Stimulated activated CD8-positive, alpha-beta memory T cell treated with anti-CD3 and anti-CD28 coated beads, Interleukin-7, amount 100 ng/mL, for 24 hours (primary cell): Measurements from ENCODE around the gene DIPK1A.
A peak's percentile ranks its signal among the peaks of the same experiment; 100 is the strongest.
"Not testable (repeated sequence)": the region's sequence is repeated elsewhere in the genome, so short reads cannot be mapped to it uniquely, and the experiment has no call there.

ENCODE experiments used
- DNase-seq: peaks from one replicate; pipeline ENCODE4 v3.0.0-alpha.2; 2020; ENCODE audit warnings: low read depth

DIPK1A gene

DNA sequence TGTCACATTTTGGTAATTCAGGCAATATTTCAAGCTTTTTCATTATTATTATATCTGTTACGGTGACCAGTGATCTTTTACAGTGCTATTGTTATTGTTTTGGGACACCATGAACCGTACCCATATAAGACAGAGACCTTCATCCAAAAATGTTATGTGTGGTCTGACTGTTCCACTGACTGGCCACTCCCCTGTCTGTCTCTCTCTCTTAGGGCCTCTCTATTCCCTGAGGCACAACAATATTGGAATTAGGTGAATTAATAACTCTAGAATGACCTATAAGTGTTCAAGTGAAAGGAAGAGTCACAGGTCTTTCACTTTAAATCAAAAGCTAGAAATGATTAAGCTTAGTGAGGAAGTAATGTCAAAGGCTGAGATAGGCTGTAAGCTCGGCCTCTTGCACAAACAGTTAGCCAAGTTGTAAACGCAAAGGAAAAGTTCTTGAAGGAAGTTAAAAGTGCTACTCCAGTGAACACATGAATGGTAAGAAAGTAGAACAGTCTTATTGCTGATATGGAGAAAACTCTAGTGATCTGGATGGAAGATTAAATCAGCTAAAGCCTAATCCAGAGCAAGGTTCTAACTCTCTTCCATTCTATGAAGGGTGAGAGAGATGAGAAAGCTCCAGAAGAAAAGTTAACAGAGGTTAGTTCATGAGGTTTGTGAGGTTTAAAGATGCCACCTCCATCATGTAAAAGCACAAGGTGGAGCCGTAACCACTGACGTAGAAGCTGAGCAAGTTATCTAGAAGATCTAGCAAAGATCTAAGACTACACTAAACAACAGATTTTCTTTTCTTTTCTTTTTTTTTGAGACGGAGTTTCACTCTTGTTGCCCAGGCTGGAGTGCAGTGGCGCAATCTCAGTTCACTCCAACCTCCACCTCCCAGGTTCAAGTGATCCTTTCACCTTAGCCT, 19.7 kb upstream of the DIPK1A start:
- DNase-seq, result no peak

DNA sequence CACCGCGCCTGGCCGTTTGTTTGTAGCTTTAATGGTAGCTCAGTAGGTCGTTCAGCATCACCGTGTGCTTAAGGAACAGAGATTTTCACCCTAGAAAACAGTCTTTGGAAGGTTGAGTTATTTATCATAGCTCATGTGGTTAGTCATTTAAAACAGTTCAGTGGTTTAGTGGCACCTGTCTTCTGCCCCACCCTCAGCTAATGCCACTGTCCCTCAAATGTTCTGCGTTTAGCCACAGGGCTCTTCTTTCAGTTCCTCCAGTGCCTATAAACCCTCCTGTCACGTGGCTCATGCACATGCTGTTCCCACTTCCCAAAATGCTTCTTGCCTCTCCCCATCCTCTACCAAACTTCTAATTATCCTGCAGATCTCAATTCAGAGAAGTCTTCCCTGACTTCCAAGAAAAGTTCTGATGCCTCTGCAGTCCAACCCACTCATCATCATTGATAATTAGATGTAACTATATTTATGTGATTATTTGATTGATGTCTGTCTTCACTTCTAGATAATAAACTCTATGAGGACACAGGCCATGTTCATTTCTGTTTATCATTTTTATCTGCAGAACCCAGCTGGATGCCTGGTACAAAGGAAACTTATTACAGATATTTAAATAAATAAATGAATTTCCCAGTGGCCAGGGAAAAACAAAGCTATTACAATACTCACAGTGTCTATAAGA, 14.4 kb upstream of the DIPK1A start:
- DNase-seq, result no peak

DNA sequence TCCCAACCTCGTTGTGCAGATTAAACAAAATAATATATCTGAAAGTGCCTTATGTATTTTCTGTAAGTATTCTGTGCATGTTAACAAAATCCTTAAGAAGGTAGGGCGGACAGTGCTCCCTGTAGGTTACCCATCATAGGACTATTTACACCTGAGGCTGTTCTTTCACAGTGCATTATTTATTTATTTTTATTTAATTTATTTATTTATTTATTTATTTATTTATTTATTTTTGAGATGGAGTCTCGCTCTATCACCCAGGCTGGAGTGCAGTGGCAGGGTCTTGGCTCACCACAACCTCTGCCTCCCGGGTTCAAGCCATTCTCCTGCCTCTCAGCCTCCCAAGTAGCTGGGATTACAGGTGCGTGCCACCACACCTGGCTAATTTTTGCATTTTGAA, 12.8 kb upstream of the DIPK1A start:
- DNase-seq, result not testable (repeated sequence)

DNA sequence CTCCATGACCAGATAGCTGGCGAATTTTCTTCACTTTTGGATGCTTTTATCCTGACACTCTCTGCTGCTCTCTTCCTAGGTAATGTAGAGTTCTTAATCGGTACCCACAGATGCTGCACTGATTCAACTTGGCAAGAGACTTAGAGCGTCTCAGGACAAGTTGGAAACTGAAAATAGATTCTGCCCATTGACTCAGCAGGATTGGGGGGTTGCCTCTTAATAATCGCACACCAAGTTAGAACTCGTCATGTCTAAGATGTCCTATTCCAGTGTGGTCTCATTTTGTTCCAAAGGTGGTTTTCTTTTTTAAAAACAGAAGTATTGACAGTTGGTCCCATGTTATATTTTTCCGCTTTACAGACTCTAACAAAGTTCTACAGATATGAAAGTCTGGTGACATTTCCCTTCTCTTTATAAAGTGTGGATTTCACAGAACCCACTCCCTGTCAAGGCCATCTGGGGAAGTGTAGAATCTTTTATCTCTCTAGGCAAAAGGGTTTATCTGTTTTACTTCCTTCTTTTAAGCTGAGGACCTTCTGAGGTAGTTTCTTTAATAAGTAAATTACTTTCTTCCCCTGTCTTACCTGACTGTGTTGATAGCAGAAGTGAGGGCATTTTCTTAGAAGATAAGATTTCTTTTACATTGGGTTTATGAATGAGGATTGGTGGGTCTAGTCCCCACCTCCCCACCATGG, 12.1 kb upstream of the DIPK1A start:
- no peak for DNase-seq

DNA sequence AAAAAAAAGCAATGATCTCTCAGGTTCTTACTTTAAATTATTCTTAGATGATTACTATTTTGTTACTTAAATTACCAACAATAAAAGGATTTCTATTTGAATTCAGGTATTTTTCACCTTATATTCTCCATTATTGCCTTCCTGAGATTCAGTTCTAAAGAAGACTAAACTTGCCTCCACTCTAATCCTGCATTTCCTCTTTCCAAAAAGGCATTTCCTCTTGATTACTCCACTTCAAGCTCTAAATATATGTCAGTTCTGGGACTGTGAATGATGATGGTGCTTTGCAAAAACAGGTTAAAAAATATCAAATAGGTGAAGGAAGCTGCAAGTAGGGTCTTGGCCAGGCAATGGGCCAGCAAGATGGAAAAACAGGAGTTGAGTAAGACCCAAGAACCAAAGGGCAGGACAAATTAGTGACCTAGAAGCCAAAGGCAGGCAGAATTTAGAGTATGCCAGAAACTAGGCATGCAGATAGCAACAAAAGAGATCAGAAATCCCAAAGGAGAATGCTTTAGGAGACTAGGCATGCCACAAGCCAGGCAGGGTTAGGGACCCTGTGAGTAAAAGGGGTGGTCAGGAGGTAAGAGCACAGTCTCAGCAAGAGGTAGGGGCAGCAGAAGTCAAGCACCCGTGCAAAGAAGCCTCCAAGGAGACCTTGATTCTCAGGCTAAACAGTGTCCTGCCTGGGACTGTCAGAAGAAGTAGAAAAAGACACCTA, 11.3 kb upstream of the DIPK1A start:
- DNase-seq, result no peak

DNA sequence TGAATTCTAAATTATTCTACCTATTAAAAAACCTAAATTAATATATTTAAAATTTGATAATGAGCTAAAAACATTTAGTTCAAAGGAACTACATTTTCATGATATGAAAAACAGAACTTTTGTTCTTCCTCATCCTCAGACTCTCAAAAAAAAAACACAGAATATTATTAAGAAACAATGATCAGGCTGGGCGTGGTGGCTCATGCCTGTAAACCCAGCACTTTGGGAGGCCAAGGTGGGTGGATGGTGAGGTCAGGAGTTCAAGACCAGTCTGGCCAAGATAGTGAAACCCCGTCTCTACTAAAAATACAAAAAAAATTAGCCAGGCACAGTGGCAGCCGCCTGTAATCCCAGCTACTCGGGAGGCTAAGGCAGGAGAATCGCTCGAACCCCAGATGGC, 10.7 kb upstream of the DIPK1A start:
- DNase-seq, result not testable (repeated sequence)

DNA sequence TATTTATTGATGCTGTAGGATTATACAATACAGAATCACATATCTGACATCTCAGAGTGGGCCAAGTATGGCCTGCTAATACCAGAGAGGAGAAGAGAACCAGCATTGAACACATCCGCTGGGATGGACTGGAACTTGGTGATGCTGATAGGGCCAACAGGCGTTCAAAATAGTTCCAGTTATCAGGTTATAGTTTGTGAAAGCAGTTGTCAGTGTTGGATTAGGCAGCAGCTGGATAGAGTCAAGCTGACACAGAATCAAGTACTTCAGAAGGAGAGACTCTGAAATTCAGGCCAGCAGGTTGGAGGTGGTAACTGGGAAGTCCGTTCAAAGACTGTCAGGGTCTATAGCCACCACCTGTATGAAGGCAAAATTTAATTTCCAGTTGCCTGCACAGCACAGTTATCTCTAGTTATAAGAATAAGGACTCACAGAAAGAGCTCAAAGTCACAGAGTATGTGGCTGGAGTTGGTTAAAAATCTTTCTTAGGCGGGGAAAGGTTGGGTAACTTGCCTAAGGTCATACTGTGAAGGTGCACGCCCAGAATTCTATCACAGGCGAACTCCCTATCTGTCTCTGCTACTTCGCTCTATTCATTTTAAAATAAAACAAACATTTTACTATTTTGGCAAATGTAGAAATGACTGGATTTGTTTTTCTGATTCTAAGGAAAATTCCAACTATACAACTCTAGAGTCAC, 9.9 kb upstream of the DIPK1A start:
- no peak for DNase-seq

DNA sequence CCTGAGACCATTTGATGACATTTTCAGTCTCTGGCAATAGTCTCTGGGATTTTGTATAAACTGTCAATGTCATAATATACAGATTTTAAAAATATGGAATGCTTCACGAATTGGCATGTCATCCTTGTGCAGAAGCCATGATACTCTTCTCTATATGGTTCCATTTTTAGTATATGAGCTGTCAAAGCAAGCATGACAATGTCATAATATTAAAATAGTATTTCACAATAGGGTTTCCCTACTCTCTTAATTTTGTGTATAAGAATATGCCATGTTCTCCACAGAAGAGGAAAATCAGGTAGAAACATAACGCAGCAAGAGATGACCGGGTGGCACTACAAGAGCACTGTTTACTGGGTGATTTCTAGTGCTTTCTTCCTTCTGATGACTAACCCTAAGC, 8.3 kb upstream of the DIPK1A start:
- no peak for DNase-seq

DNA sequence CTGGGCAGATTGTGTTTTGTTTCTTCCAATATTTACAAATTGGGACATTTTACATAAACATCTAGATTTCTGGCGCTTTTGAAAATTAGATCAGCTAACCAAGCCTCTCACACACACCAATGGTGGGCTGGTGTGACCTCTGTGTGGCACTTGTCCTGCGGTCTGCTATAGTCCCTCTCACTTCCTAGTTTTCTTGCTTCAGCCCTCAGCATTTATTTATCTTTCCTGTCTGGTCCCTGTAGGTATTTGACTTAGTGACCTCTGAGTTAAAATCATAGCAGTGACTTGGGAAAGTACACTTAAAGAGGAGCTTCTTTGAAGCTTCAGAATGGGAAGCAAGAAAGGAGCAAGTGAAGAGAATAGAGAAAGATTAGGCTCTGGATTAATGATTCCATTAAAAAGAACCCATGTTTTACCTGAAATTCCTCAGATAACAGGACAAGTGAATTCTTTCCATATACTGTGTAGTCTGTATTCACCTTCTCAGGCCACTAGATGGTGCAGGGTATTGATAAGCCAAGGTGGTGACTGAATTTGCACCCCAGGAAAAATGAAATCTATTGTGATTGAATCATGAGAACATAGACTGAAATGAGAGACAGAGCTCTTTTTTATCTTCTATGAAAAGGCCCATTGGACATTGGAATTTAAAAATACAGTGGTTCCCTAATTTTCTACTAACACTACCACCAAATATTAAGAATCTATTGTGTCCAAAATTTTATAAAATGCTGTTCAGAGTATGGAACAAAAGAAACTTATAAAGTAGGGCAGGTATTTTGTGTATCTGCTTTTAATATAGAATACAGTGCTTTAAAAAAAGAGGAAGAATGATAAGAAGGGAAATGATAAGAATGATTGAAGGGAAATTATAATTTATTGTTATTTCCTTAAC, 7.1 kb upstream of the DIPK1A start:
- DNase-seq, result no peak

DNA sequence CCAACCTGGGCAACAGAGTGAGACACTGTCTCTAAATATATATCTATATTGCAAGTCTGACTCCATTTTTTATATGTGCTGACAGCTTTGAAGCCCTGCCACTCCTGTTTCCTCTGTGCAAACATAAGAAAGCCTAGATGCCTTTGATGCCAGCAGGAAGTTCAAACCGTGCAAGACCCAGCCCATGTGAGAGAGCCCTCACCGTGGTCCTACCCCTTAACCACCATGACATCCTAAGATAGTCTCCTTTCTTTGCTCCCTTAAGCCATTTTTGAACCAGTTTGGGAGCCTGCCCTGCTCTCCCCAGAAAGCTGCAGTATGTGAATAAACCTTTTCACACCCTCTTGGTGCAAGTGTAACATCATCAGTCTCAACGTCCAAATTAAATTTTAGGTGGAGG, 3.7 kb upstream of the DIPK1A start:
- DNase-seq, result no peak

DNA sequence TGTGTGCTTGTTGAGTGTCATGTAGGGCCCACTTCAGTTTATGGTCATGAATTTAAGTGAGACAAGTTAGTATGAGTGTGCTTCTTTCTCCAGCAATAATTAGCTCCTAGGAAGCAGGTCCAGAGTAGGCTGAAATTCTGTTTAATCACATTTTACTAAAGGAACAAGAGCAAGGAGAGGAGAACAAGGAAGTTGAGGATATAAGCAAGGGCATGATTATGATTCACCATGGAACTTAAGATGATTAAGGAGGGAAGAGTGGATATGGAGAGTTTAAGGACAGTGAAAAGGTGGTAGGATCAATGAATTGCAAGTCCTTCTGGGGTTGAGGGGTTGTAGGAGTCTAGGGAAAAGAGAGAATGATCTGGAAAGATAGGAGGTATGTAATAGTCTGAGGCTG, 3.1 kb upstream of the DIPK1A start:
- no peak for DNase-seq

DNA sequence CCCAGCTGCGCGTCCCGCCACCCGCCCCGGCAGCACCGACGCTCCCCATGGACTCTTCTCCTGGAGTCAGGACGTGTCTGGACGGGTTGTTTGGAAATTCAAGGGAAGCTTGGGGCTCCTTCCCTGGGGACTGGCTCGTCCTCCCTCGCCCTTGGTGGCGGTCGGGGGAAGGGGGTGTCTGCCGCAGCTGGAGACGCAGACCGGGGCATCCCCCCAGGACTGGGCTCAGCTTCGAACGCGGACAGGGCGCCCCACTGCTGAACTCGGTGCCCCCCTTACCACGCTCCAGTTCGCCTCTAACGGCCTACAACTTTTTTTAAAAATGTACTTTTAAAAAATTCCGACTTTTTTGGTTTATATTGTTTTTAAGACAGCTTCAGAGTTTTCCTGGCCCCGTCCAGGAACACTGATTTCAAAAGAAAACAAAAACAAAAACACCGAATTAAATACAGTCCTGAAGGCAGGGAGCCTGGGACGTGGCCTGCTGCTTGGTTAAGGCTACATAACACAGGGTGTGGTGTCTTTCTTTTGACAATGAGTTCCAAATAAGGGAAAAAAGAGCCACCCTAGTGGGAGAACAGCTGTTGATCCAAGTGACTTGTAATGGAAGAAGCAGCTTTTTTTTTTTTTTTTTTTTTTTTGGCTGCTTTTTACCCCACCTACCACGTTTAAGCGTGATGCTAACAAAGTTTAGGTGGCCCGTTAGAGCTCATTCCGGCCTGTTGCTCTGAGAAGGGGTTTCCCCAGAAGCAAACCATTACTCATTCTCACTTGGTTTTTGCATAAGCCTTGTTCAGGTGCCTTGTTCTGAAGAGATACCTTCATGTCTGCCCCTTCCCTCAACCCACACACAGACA, 862 bp upstream of the DIPK1A start:
- DNase-seq, result no peak

DNA sequence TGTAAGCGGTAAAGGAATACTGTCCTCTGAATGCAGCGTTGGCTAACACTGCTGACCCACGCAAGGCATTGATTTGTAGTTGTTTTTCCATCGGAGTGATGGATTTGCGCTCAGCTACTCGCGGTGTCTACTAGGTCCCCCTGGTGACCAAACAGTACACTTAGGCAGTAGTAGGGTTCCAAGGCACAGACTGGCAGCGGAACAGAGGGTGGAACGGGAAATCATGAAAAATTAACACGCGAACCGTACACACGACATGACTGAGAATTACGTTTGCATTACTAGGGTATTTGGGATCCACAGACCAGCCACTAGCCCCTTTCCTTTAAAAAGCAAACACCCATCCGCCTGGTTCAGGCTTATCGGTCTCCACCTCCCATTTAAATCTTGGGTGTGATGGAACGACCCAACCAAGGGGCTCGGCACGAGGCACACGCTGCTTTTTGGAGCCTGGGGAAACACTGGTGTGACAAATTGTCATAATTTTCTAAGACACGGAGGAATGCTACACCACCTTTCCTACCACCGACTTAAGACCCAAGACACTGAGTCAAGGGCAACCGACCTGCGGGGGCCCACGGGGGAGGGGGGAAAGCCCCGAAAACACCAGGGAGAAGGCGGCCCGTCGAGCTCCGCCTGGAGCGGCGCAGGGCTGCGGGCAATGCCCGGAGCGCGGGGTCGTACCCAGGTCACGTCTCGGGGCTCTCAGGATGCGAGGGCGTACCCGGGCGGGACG, 699 bp downstream of the DIPK1A start:
- peak; percentile 29 for DNase-seq

DNA sequence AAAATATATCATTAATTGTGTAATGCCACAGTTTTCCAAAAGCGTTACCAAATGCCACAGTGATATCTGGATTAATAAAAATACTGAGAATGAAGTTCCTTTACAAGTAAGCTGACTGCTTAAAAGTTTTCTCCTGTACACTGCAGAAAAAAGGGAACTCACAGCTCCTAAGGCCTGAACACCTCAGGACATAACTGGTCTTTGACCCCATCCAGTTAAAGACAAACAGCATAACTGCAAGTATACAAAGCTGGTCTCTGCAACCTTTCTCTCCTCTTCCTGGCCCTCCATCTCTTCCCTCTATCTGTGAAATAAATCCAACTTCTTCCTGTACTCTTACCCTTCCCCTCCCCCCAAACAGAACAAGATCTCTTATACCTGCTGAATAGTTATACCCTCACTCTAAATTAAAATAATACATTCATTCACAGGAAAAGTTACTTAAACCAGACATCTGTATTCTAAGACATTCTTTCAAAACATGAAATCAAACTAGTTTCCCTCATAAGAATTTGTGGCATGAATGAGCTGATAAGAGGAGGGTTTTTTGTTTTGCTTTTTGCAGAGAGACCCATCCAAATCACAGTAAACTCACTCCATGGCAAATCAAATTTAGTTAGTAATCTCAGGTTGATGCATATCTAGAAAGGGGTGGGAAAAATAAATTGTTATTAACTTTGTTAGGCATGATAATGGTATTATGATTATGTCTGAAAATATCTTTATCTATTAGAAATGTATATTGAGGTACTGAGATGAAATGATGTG, 2.9 kb downstream of the DIPK1A start:
- no peak for DNase-seq

DNA sequence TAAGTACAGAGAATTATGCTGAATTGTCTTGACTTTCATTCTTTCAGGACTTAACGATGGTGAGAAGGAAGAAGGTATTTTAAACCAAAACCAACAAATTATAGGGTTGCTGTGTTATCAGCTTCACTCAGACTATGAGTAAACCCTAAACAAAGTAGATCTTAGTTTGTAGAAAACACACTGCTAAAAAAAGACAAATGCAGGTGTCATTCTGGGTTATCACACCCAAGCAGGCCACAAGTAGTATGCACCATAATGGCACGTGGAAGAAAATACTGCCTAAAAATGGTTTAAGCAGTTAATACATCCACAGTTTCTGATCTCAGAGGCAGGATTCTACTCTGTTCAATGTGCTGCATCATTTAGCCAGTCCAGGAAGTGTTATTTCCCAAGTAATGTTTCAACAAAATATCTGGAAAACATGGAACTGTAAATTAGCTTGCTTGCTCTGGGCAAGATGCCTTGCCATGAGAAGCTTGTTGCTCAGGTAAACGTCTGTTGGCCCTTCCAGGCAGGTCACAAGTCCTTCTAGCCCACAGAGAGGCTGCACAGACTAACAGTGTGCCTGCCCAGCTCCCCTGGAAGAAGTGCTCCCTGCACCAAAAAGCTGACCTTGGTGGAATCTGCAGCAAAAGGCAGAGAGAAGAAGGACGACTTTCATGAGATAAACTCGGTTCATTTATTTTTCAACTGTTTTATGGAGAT, 4.1 kb downstream of the DIPK1A start:
- DNase-seq, result no peak

DNA sequence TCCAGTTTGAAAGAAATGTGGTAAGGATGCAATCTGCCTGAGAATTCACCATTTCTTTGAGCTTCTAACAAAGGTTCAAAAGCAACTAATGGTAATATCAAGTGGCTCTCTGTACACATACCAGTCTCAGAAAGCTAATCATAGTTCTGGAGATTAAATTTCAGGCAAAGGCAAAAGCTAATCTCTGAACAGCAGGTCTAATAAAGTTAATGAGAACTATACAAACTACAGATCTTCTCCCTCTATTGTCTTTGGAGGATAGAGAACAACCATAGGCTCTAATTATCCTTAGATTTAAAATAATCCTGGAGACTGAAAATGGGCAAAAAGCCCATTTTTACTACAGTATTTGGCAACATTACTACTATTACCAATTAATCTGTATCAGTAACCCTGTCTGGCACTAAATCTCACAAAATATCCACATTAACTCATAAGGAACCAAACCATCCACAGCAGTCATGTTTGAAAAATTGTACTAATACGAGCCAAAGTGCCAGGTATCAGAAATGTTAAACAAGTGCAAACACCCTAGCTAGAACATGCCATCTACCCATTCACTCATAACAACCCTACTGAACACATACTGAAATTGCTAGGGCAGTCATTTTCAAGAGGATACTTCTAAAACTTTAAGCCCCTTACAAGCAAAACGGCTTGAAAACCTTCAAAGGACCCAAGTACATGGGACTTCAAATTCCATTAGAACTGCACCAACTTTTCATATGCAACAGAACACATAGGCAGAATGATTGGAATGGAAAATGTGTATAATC, 4.8 kb downstream of the DIPK1A start:
- DNase-seq, result no peak

DNA sequence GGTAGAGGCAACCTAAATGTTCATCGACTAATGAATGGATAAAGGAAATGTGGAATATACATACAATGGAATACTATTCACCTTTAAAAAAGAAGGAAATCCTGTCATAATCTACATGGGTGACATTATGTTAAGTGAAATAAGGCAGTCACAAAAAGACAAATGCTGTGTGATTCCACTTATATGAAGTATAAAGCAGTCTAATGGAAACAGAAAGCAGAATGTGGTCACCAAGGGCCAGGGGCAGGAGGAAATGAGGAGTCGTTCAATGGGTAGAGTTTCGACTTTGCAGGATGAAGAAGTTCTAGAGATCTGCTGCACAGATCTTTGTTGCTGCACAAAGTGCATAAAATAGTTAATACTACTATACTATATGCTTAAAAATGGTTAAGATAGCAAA, 7.8 kb downstream of the DIPK1A start:
- DNase-seq, result no peak
